DOHH2 (cell line): Measurements from ENCODE around the gene ST6GALNAC5.

ENCODE experiments used
- CTCF ChIP-seq: fragments of 200-600 bp; sonication (generic); IDR thresholded peaks from one replicate; pipeline ENCODE4 v1.5.1; 2014; ENCODE audit warnings: antibody characterized with exemption, mild to moderate bottlenecking, low read depth, low read length; ENCODE audit not compliant: poor library complexity, severe bottlenecking
- EZH2phosphoT487 ChIP-seq: fragments of 200-600 bp; sonication (generic); IDR thresholded peaks from 2 replicates; pipeline ENCODE4 v1.6.1; 2017; ENCODE audit warnings: borderline replicate concordance, mild to moderate bottlenecking, antibody characterized with exemption, low read length, moderate library complexity, mixed read lengths

GRCh38 chr1:77063118-77063517, 195.8 kb downstream of the ST6GALNAC5 start:
- TF ChIP-seq CTCF (no peak), EZH2phosphoT487 (no peak)
